Esophagus squamous epithelium (tissue), 5 donors: ENCODE data around the gene UNK. TPM values are rescaled to one million over a fixed set of nuclear protein-coding genes. Genes with fewer than 3 reads are reported as not detected.
A peak's percentile ranks its signal among the peaks of the same experiment; 100 is the strongest.

Experiments used
- DNase-seq: peaks from one replicate; lab custom pipeline; 2025; lab: John Stamatoyannopoulos, UW
- H3K27ac ChIP-seq, 4 donors: fragments of 200-600 bp; sonication (generic); one replicate each; pipeline ENCODE4 v1.5.1; 2016 to 2019; ENCODE audit warnings: mild to moderate bottlenecking in 1 of 4
- H3K27me3 ChIP-seq, 4 donors: fragments of 200-600 bp; sonication (generic); 1 replicate in 3 of 4; 2 replicates in 1 of 4; pipeline versions ENCODE4 v1.5.1 to v1.6.0; 2017 to 2021; ENCODE audit warnings: antibody characterized with exemption in 1 of 4
- H3K36me3 ChIP-seq, 3 donors: fragments of 200-600 bp; sonication (generic); one replicate each; pipeline ENCODE4 v1.5.1; 2016 to 2019
- H3K4me1 ChIP-seq, 3 donors: fragments of 200-600 bp; sonication (generic); one replicate each; pipeline ENCODE4 v1.5.1; 2017 to 2019
- H3K4me3 ChIP-seq, 4 donors: fragments of 200-600 bp; sonication (generic); 1 replicate in 3 of 4; 2 replicates in 1 of 4; pipeline ENCODE4 v1.5.1; 2016 to 2019; ENCODE audit warnings: mild to moderate bottlenecking in 2 of 4, moderate library complexity in 1 of 4
- H3K9me3 ChIP-seq, 3 donors: fragments of 200-600 bp; sonication (generic); one replicate each; pipeline ENCODE4 v1.5.1; 2016 to 2019
- CTCF ChIP-seq, 6 experiments: fragments of 450-650 bp in 4 of 6; fragments of 200-600 bp in 2 of 6; sonication (generic) in 2 of 6; IDR thresholded peaks; one replicate each; pipeline ENCODE4 v1.5.1; 2016 to 2019; ENCODE audit warnings: antibody characterized with exemption in 6 of 6, mild to moderate bottlenecking in 4 of 6, moderate library complexity in 4 of 6
- POLR2A ChIP-seq, 4 donors: fragments of 450-650 bp; IDR thresholded peaks; one replicate each; pipeline ENCODE4 v1.6.1; 2017; ENCODE audit warnings: antibody characterized with exemption in 4 of 4, mild to moderate bottlenecking in 4 of 4, moderate library complexity in 3 of 4
- WGBS, 2 donors: methylation state at CpG; one replicate each; pipeline ENCODE4 v1.1.5; 2018; 5-methylcytosine and 5-hydroxymethylcytosine counted together
- intact Hi-C: fragments of 100-400 bp; cut with DNase I; formaldehyde crosslinking; loops from one replicate; pipeline ENCODE4 v1.15.0; 2022
- total RNA-seq, 4 donors: library from RNA; depleted of rRNA; stranded (reverse); fragments of >200 nt; gene quantifications; one replicate each; pipeline ENCODE4 v1.1.0, GENCODE V29; 2016
- donor health status: DM: yes; HTN: yes; CAD: no.

Gene UNK
- total RNA-seq, 4 donors from 2014 or later, result 14.8 to 27.3 (median 20.4) TPM

- H3K36me3 ChIP-seq, result no peaks in the 10 kb centered on the region
- H3K9me3 ChIP-seq, result no peaks in the 10 kb centered on the region
- peak overlapping the region; percentile 58 to 94 (median 68) for H3K4me3 ChIP-seq
- intact Hi-C loops, result no loop called here
- DNase-seq, result peak; percentile 84
- TF ChIP-seq CTCF (IDR thresholded peaks at IDR 0.05) (no peak), POLR2A (IDR thresholded peaks at IDR 0.05) (peak in 2 of 4 donors; percentile 56 to 81)
- 10 to 12% methylated on average over 15 to 17 of the region's 43 CpGs for WGBS, 2 donors
- no peaks in the 10 kb centered on the region for H3K27me3 ChIP-seq
- peaks cover 26 to 89% (median 44%) of the 10 kb centered on the region in 3 donors for H3K4me1 ChIP-seq
- peak overlapping the region; percentile 97 to 100 (median 98) for H3K27ac ChIP-seq
These were observed 647 bp downstream of the UNK start for GRCh38 chr17:75785016-75785890.

GRCh38 chr17:75791254-75791653, 6.6 kb downstream of the UNK start:
- intact Hi-C loops, result no loop called here
- WGBS, 2 donors, result 85 to 87% methylated on average over 6 of the region's 6 CpGs
- no peak for TF ChIP-seq CTCF (IDR thresholded peaks at IDR 0.05)
- TF ChIP-seq POLR2A (IDR thresholded peaks at IDR 0.05), result no peak

GRCh38 chr17:75793460-75793859, 8.9 kb downstream of the UNK start:
- TF ChIP-seq CTCF (IDR thresholded peaks at IDR 0.05), result no peak
- no peak for TF ChIP-seq POLR2A (IDR thresholded peaks at IDR 0.05)
- Histone ChIP-seq H3K36me3 (peaks cover 7 to 58% (median 9%) of the 10 kb centered on the region in 3 donors), H3K4me3 (no peak overlapping the region), H3K27me3 (no peaks in the 10 kb centered on the region), H3K27ac (no peak overlapping the region), H3K4me1 (peaks cover 0 to 26% (median 0%) of the 10 kb centered on the region in 3 donors), H3K9me3 (no peaks in the 10 kb centered on the region)
- intact Hi-C loops, result no loop called here
- DNase-seq, result no peak
- WGBS, 2 donors, result 34 to 40% methylated on average over 1 of the region's 1 CpG

More at GRCh38 chr17:75791254-75791653, 6.6 kb downstream of the UNK start:
- peaks cover 0 to 42% (median 4%) of the 10 kb centered on the region in 3 donors for H3K36me3 ChIP-seq
- H3K4me3 ChIP-seq, result no peak overlapping the region
- no peak overlapping the region for H3K27ac ChIP-seq
- DNase-seq, result no peak
- no peaks in the 10 kb centered on the region for H3K9me3 ChIP-seq
- H3K4me1 ChIP-seq, result peaks cover 0 to 48% (median 16%) of the 10 kb centered on the region in 3 donors
- H3K27me3 ChIP-seq, result no peaks in the 10 kb centered on the region

- Histone ChIP-seq H3K9me3 (no peaks in the 10 kb centered on the region), H3K27ac (no peak overlapping the region), H3K27me3 (no peaks in the 10 kb centered on the region), H3K36me3 (peaks cover 12 to 83% (median 16%) of the 10 kb centered on the region in 3 donors), H3K4me1 (peaks cover 0 to 4% (median 0%) of the 10 kb centered on the region in 3 donors), H3K4me3 (no peak overlapping the region)
- DNase-seq, result no peak
- intact Hi-C loops, result no loop called here
- TF ChIP-seq POLR2A (IDR thresholded peaks at IDR 0.05) (no peak), CTCF (IDR thresholded peaks at IDR 0.05) (no peak)
- WGBS, 2 donors, result 88 to 90% methylated on average over 8 of the region's 8 CpGs
These were observed 11.4 kb downstream of the UNK start for GRCh38 chr17:75795820-75796607.
